ENCODE data around the gene PIK3CD.

GRCh38 chr1:9774712-9775679 is 123.5 kb downstream of the PIK3CD start:
- TF ChIP-seq, protein P1, sequence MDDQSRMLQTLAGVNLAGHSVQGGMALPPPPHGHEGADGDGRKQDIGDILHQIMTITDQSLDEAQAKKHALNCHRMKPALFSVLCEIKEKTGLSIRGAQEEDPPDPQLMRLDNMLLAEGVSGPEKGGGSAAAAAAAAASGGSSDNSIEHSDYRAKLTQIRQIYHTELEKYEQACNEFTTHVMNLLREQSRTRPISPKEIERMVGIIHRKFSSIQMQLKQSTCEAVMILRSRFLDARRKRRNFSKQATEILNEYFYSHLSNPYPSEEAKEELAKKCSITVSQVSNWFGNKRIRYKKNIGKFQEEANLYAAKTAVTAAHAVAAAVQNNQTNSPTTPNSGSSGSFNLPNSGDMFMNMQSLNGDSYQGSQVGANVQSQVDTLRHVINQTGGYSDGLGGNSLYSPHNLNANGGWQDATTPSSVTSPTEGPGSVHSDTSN (IDR thresholded peaks at IDR 0.05) = no peak
- TF ChIP-seq CHD2 (IDR thresholded peaks at IDR 0.05; ENCODE audit: low read length, partially characterized antibody) (no peak), YY1 (IDR thresholded peaks at IDR 0.05; ENCODE audit: low read depth) (no peak), CTCF (IDR thresholded peaks at IDR 0.05) (no peak), USF1 (IDR thresholded peaks at IDR 0.05; ENCODE audit: borderline replicate concordance, low read depth) (no peak), TAF1 (IDR thresholded peaks at IDR 0.05; ENCODE audit: borderline replicate concordance, low read depth, low read length) (no peak), EP300 (IDR thresholded peaks at IDR 0.05; ENCODE audit: borderline replicate concordance in 1 of 2, low read depth in 1 of 2, low read length in 1 of 2) (no peak), POLR2AphosphoS5 (IDR thresholded peaks at IDR 0.05; ENCODE audit: low read depth, low read length) (no peak)
- TF ChIP-seq, protein P2, sequence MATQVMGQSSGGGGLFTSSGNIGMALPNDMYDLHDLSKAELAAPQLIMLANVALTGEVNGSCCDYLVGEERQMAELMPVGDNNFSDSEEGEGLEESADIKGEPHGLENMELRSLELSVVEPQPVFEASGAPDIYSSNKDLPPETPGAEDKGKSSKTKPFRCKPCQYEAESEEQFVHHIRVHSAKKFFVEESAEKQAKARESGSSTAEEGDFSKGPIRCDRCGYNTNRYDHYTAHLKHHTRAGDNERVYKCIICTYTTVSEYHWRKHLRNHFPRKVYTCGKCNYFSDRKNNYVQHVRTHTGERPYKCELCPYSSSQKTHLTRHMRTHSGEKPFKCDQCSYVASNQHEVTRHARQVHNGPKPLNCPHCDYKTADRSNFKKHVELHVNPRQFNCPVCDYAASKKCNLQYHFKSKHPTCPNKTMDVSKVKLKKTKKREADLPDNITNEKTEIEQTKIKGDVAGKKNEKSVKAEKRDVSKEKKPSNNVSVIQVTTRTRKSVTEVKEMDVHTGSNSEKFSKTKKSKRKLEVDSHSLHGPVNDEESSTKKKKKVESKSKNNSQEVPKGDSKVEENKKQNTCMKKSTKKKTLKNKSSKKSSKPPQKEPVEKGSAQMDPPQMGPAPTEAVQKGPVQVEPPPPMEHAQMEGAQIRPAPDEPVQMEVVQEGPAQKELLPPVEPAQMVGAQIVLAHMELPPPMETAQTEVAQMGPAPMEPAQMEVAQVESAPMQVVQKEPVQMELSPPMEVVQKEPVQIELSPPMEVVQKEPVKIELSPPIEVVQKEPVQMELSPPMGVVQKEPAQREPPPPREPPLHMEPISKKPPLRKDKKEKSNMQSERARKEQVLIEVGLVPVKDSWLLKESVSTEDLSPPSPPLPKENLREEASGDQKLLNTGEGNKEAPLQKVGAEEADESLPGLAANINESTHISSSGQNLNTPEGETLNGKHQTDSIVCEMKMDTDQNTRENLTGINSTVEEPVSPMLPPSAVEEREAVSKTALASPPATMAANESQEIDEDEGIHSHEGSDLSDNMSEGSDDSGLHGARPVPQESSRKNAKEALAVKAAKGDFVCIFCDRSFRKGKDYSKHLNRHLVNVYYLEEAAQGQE (IDR thresholded peaks at IDR 0.05; ENCODE audit: low read depth, low read length) = no peak

Data from SK-N-SH (cell line).